Smooth muscle cell (in vitro differentiated cells): ENCODE measurements around the gene NBEAL2. TPM values are rescaled to one million over a fixed set of nuclear protein-coding genes. Genes with fewer than 3 reads are reported as not detected.

Source experiments
- DNase-seq: peaks from one replicate; lab custom pipeline; 2025; ENCODE audit not compliant: unreplicated experiment; lab: John Stamatoyannopoulos, UW
- H2AFZ ChIP-seq: fragments of 200-600 bp; sonication (generic); 2 replicates; pipeline ENCODE4 v1.6.0; 2016; ENCODE audit warnings: antibody characterized with exemption, low read depth, mild to moderate bottlenecking
- H3F3A ChIP-seq: fragments of 200-600 bp; sonication (generic); 2 replicates; pipeline ENCODE4 v1.6.0; 2017; ENCODE audit warnings: antibody characterized with exemption, low read depth
- H3K27ac ChIP-seq: fragments of 200-600 bp; sonication (generic); 2 replicates; pipeline ENCODE4 v1.5.1; 2016; ENCODE audit warnings: low read depth, mild to moderate bottlenecking
- H3K27me3 ChIP-seq: fragments of 200-600 bp; sonication (generic); 2 replicates; pipeline ENCODE4 v1.6.1; 2016; ENCODE audit warnings: low read depth, mild to moderate bottlenecking
- H3K36me3 ChIP-seq: fragments of 200-600 bp; sonication (generic); 2 replicates; pipeline ENCODE4 v1.5.1; 2016; ENCODE audit warnings: low read depth
- H3K4me1 ChIP-seq: fragments of 200-600 bp; sonication (generic); 2 replicates; pipeline ENCODE4 v1.5.1; 2016; ENCODE audit warnings: low read depth
- H3K4me2 ChIP-seq: fragments of 200-600 bp; sonication (generic); 2 replicates; pipeline ENCODE4 v1.6.0; 2016; ENCODE audit warnings: mild to moderate bottlenecking
- H3K4me3 ChIP-seq: fragments of 200-600 bp; sonication (generic); 2 replicates; pipeline ENCODE4 v1.5.1; 2016; ENCODE audit warnings: mild to moderate bottlenecking
- H3K79me2 ChIP-seq: fragments of 200-600 bp; sonication (generic); 2 replicates; pipeline ENCODE4 v1.6.0; 2016; ENCODE audit warnings: low read depth, mild to moderate bottlenecking
- H3K9ac ChIP-seq: fragments of 200-600 bp; sonication (generic); 2 replicates; pipeline ENCODE4 v1.6.0; 2016; ENCODE audit warnings: low read depth
- H3K9me3 ChIP-seq: fragments of 200-600 bp; sonication (generic); replicated peaks from 2 replicates; pipeline ENCODE4 v1.5.1; 2016; ENCODE audit warnings: low read depth
- H4K20me1 ChIP-seq: fragments of 200-600 bp; sonication (generic); 2 replicates; pipeline ENCODE4 v1.6.0; 2016; ENCODE audit warnings: low read depth
- WGBS: methylation state at CpG from one replicate; pipeline ENCODE4 v1.1.7; 2016; ENCODE audit warnings: low lambda C conversion rate; 5-methylcytosine and 5-hydroxymethylcytosine counted together
- polyA plus RNA-seq: library from polyadenylated mRNA; unstranded; fragments of >200 nt; fragmentation: Nextera tagmentation; extraction: Ambion mirVana; gene quantifications from 2 replicates; pipeline ENCODE4 v1.2.1, GENCODE V29; 2016
- total RNA-seq: library from RNA; depleted of rRNA; stranded (reverse); fragments of >200 nt; gene quantifications from 2 replicates; pipeline ENCODE4 v1.2.3, GENCODE V29; 2014
- TF ChIP-seq, protein P1 (sequence below): fragments of 200-600 bp; sonication (generic); IDR thresholded peaks from 2 replicates; pipeline ENCODE4 v1.5.1; 2017; ENCODE audit warnings: borderline replicate concordance, mild to moderate bottlenecking, antibody characterized with exemption; ENCODE audit not compliant: insufficient read depth, poor library complexity, severe bottlenecking

NBEAL2 gene
- total and polyA plus RNA-seq, 2 experiments from 2014 or later: 4.1 to 11.9 TPM

GRCh38 chr3:46933261-46933660 is 46.2 kb upstream of the NBEAL2 start:
- Histone ChIP-seq H3K4me3 (no peak overlapping the region), H4K20me1 (peaks cover 88% of the 10 kb centered on the region), H2AFZ (no peak overlapping the region), H3F3A (peaks cover 10% of the 10 kb centered on the region), H3K9me3 (no peaks in the 10 kb centered on the region), H3K4me2 (no peak overlapping the region), H3K79me2 (peaks cover 40% of the 10 kb centered on the region), H3K36me3 (no peaks in the 10 kb centered on the region), H3K27ac (no peak overlapping the region), H3K4me1 (peaks cover 13% of the 10 kb centered on the region), H3K27me3 (no peaks in the 10 kb centered on the region), H3K9ac (no peak overlapping the region)
- 78% methylated on average over 6 of the region's 6 CpGs for WGBS
- TF ChIP-seq, protein P1, sequence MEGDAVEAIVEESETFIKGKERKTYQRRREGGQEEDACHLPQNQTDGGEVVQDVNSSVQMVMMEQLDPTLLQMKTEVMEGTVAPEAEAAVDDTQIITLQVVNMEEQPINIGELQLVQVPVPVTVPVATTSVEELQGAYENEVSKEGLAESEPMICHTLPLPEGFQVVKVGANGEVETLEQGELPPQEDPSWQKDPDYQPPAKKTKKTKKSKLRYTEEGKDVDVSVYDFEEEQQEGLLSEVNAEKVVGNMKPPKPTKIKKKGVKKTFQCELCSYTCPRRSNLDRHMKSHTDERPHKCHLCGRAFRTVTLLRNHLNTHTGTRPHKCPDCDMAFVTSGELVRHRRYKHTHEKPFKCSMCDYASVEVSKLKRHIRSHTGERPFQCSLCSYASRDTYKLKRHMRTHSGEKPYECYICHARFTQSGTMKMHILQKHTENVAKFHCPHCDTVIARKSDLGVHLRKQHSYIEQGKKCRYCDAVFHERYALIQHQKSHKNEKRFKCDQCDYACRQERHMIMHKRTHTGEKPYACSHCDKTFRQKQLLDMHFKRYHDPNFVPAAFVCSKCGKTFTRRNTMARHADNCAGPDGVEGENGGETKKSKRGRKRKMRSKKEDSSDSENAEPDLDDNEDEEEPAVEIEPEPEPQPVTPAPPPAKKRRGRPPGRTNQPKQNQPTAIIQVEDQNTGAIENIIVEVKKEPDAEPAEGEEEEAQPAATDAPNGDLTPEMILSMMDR: no peak
- DNase-seq: no peak

GRCh38 chr3:46934072-46934471 is 45.4 kb upstream of the NBEAL2 start:
- no peak overlapping the region for H3K4me2 ChIP-seq
- H3K36me3 ChIP-seq: no peaks in the 10 kb centered on the region
- H3K4me3 ChIP-seq: no peak overlapping the region
- H3K4me1 ChIP-seq: peaks cover 13% of the 10 kb centered on the region
- 80% methylated on average over 2 of the region's 2 CpGs for WGBS
- H3F3A ChIP-seq: peaks cover 10% of the 10 kb centered on the region
- no peaks in the 10 kb centered on the region for H3K27me3 ChIP-seq
- no peak overlapping the region for H2AFZ ChIP-seq
- H3K79me2 ChIP-seq: peaks cover 40% of the 10 kb centered on the region
- TF ChIP-seq, protein P1: no peak
- H3K9me3 ChIP-seq: no peaks in the 10 kb centered on the region
- H3K9ac ChIP-seq: no peak overlapping the region
- H4K20me1 ChIP-seq: peaks cover 92% of the 10 kb centered on the region
- no peak for DNase-seq
- H3K27ac ChIP-seq: peak overlapping the region; percentile 67

GRCh38 chr3:46934498-46935167 is 44.8 kb upstream of the NBEAL2 start:
- Histone ChIP-seq H3K27me3 (no peaks in the 10 kb centered on the region), H3F3A (peaks cover 10% of the 10 kb centered on the region), H2AFZ (no peak overlapping the region), H3K79me2 (peaks cover 46% of the 10 kb centered on the region), H3K9ac (no peak overlapping the region), H3K4me3 (no peak overlapping the region), H3K4me2 (peak overlapping the region; percentile 59), H4K20me1 (peaks cover 92% of the 10 kb centered on the region), H3K27ac (peak overlapping the region; percentile 67), H3K4me1 (peaks cover 13% of the 10 kb centered on the region), H3K9me3 (no peaks in the 10 kb centered on the region), H3K36me3 (no peaks in the 10 kb centered on the region)
- DNase-seq: no peak
- TF ChIP-seq, protein P1: no peak
- 86% methylated on average over 8 of the region's 8 CpGs for WGBS
